GM12878 (cell line): ENCODE results near the gene HTD2. TPM values are rescaled to one million over a fixed set of nuclear protein-coding genes. Genes with fewer than 3 reads are reported as not detected.

ENCODE experiments used
- ATAC-seq: fragments of 200-7000 bp; cut with Tn5 transposase; 3 replicates; pipeline ENCODE4 v1.9.1; 2020; ENCODE audit warnings: mild to moderate bottlenecking, moderate library complexity
- BruUV-seq: library from RNA; stranded (reverse); fragments of 400-500 nt; replicated peaks from 2 replicates; lab custom pipeline; 2021; lab: Mats Ljungman, UMichigan
- CTCF ChIA-PET: fragments of 300-600 bp; sonication (Branson Sonifier 250); formaldehyde crosslinking; extraction: SDS; loops from one replicate; lab custom pipeline; 2021; ENCODE audit warnings: inconsistent platforms; lab: Yijun Ruan, JAX
- POLR2A ChIA-PET: fragments of 350-600 bp; formaldehyde crosslinking; extraction: SDS; loops from one replicate; lab custom pipeline; 2021; ENCODE audit warnings: inconsistent platforms; lab: Charles Lee
- RAD21 ChIA-PET: fragments of 300-600 bp; sonication (Branson Sonifier 250); formaldehyde crosslinking; loops from one replicate; lab custom pipeline; 2023; ENCODE audit warnings: antibody characterized with exemption; ENCODE audit not compliant: unreplicated experiment; lab: Charles Lee
- SMC1A ChIA-PET: fragments of 300-600 bp; sonication (Branson Sonifier 250); formaldehyde crosslinking; loops from one replicate; lab custom pipeline; 2023; ENCODE audit not compliant: unreplicated experiment, uncharacterized antibody; lab: Charles Lee
- DNase-seq: peaks from one replicate; pipeline ENCODE4 v3.0.0-alpha.2; 2011; ENCODE audit warnings: low read depth, low spot score
- FAIRE-seq: peaks from 3 replicates; lab custom pipeline; 2011; peaks lifted over from hg19 to GRCh38; lab: Jason Lieb, UNC
- H2AFZ ChIP-seq: 2 replicates; pipeline ENCODE4 v1.6.0; 2011; ENCODE audit warnings: low read depth, low read length, control low read depth; ENCODE audit not compliant: control insufficient read depth
- H3K27ac ChIP-seq: 2 replicates; pipeline ENCODE4 v1.5.1; 2011; ENCODE audit warnings: control low read depth; ENCODE audit not compliant: control insufficient read depth, insufficient read depth
- H3K27me3 ChIP-seq, 2 experiments: replicated peaks in 1 of 2; 2 replicates each; pipeline versions ENCODE4 v1.6.0 to v1.6.1; 2011; ENCODE audit warnings: low read length in 1 of 2; ENCODE audit not compliant: control insufficient read depth in 2 of 2, insufficient read depth in 2 of 2
- H3K36me3 ChIP-seq, 2 experiments: 2 replicates each; pipeline ENCODE4 v1.5.1; 2011; ENCODE audit warnings: low read length in 1 of 2; ENCODE audit not compliant: control insufficient read depth in 2 of 2, insufficient read depth in 2 of 2
- H3K4me1 ChIP-seq: 2 replicates; pipeline ENCODE4 v1.6.1; 2011; ENCODE audit warnings: mild to moderate bottlenecking, low read length, moderate library complexity, mixed read lengths; ENCODE audit not compliant: control insufficient read depth, insufficient read depth
- H3K4me2 ChIP-seq: 2 replicates; pipeline ENCODE4 v1.6.0; 2011; ENCODE audit warnings: control low read depth; ENCODE audit not compliant: control insufficient read depth, insufficient read depth
- H3K4me3 ChIP-seq: fragments of 200-600 bp; sonication (generic); 2 replicates; pipeline ENCODE4 v1.5.1; 2016
- H3K79me2 ChIP-seq: 2 replicates; pipeline ENCODE4 v1.6.0; 2011; ENCODE audit warnings: low read length; ENCODE audit not compliant: control insufficient read depth, insufficient read depth
- H3K9ac ChIP-seq: 2 replicates; pipeline ENCODE4 v1.8.0; 2011; ENCODE audit warnings: low read length, control low read depth, mixed read lengths; ENCODE audit not compliant: control insufficient read depth, insufficient read depth
- H3K9me3 ChIP-seq: replicated peaks from 3 replicates; pipeline ENCODE4 v1.5.1; 2011; ENCODE audit warnings: mild to moderate bottlenecking, low read length; ENCODE audit not compliant: control insufficient read depth, insufficient read depth
- H4K20me1 ChIP-seq: 2 replicates; pipeline ENCODE4 v1.6.0; 2011; ENCODE audit not compliant: control insufficient read depth, insufficient read depth
- ASH2L ChIP-seq: fragments of 300-600, 200-600 bp; sonication (generic); IDR thresholded peaks from 2 replicates; pipeline ENCODE4 v1.6.1; 2017; ENCODE audit warnings: low read depth, mild to moderate bottlenecking, borderline replicate concordance
- GATAD2B ChIP-seq: fragments of 450-650 bp; conservative IDR thresholded peaks from 2 replicates; pipeline ENCODE4 v1.6.1; 2017; ENCODE audit warnings: low read depth, mild to moderate bottlenecking, moderate library complexity
- HDAC2 ChIP-seq: fragments of 200-600 bp; sonication (generic); IDR thresholded peaks from 2 replicates; pipeline ENCODE4 v1.6.1; 2017
- JUNB ChIP-seq: IDR thresholded peaks from 2 replicates; pipeline ENCODE4 v1.6.1; 2016; ENCODE audit warnings: antibody characterized with exemption, mild to moderate bottlenecking
- JUND ChIP-seq: IDR thresholded peaks from 2 replicates; pipeline ENCODE4 v1.6.1; 2012; ENCODE audit warnings: low read depth, mild to moderate bottlenecking, low read length, improper control_type of control experiment, moderate library complexity
- KDM1A ChIP-seq: fragments of 200-600 bp; sonication (generic); IDR thresholded peaks from 2 replicates; pipeline ENCODE4 v1.6.1; 2016; ENCODE audit warnings: borderline replicate concordance
- MEF2B ChIP-seq: fragments of 450-650 bp; IDR thresholded peaks from 2 replicates; pipeline ENCODE4 v1.6.1; 2018; ENCODE audit warnings: mild to moderate bottlenecking, moderate library complexity; ENCODE audit not compliant: partially characterized antibody, poor library complexity, severe bottlenecking
- RFX5 ChIP-seq: IDR thresholded peaks from 2 replicates; pipeline ENCODE4 v1.6.1; 2011; ENCODE audit warnings: low read depth, low read length, improper control_type of control experiment
- YBX1 ChIP-seq: fragments of 450-650 bp; IDR thresholded peaks from 2 replicates; pipeline ENCODE4 v1.6.1; 2016; ENCODE audit warnings: antibody characterized with exemption
- ZBTB11 ChIP-seq: fragments of 450-650 bp; formaldehyde crosslinking; IDR thresholded peaks from 2 replicates; pipeline ENCODE4 v1.5.0; 2022; ENCODE audit warnings: mild to moderate bottlenecking, missing genetic modification characterization
- ZNF687 ChIP-seq: fragments of 450-650 bp; IDR thresholded peaks from 2 replicates; pipeline ENCODE4 v1.6.1; 2017; ENCODE audit warnings: mild to moderate bottlenecking, moderate library complexity
- WGBS: methylation state at CpG from one replicate; pipeline ENCODE4 v1.1.6; 2016; ENCODE audit warnings: low lambda C conversion rate; ENCODE audit not compliant: insufficient replicate concordance, insufficient coverage; ENCODE audit errors: missing lambda C conversion rate; 5-methylcytosine and 5-hydroxymethylcytosine counted together
- in situ Hi-C: fragments of 300-500 bp; cut with MboI; formaldehyde crosslinking; loops from 9 replicates; pipeline ENCODE4 v1.14.3; 2018; ENCODE audit warnings: mixed read lengths
- intact Hi-C: fragments of 100-400 bp; cut with micrococcal nuclease; formaldehyde crosslinking; loops from one replicate; pipeline ENCODE4 v1.14.2; 2022; ENCODE audit not compliant: unreplicated experiment
- polyA plus RNA-seq, 11 experiments: library from polyadenylated mRNA; depleted of rRNA in 4 of 11; unstranded in 6 of 11; stranded (reverse) in 5 of 11; fragments of >200 nt; fragmentation: Nextera tagmentation in 4 of 11; fragmentation: Illumina TruSeq in 1 of 11; extraction: Ambion mirVana in 4 of 11; extraction: Trizol in 1 of 11; gene quantifications; 1 replicate in 1 of 11; 2 replicates in 10 of 11; pipeline versions ENCODE4 v1.2.1 to v1.2.3, GENCODE V29; 2011 to 2016; ENCODE audit warnings: inconsistent platforms in 2 of 11, missing spikeins in 2 of 11, low read depth in 1 of 11
- total RNA-seq, 4 experiments: library from RNA; depleted of rRNA in 3 of 4; stranded (reverse); fragments of >200 nt in 3 of 4; fragmentation: Illumina TruSeq in 1 of 4; extraction: Trizol in 1 of 4; gene quantifications; 2 replicates each; pipeline versions ENCODE4 v1.2.1 to v1.2.3, GENCODE V29; 2013 to 2021

Gene HTD2
- total and polyA plus RNA-seq, 10 of the 15 experiments (the other 5 are each of a cell fraction or from before 2014, with no cell fraction given): 5.9 to 24.7 (median 9.5) TPM

- TF ChIP-seq ZNF687: no peak
- TF ChIP-seq RFX5: no peak
- no peak for TF ChIP-seq GATAD2B
- TF ChIP-seq ASH2L: no peak
- no peak for TF ChIP-seq JUNB
- TF ChIP-seq MEF2B: no peak
- TF ChIP-seq HDAC2: no peak
- TF ChIP-seq YBX1: no peak
These were observed 51.1 kb downstream of the HTD2 start (continued) for GRCh38 chr3:58357402-58357801.

- no peak overlapping the region for H2AFZ ChIP-seq
- H3K9me3 ChIP-seq: no peaks in the 10 kb centered on the region
- in situ Hi-C loops: no loop called here
- H3K4me3 ChIP-seq: no peak overlapping the region
- FAIRE-seq: no peak
- RAD21 ChIA-PET: interaction anchor here (2.9 kb wide), 1 partner anchor 22 kb away, joined by 30 read pairs; no protein-coding TSS in a partner anchor
- H4K20me1 ChIP-seq: no peaks in the 10 kb centered on the region
- POLR2A ChIA-PET: interaction anchor here (1.1 to 12.7 kb wide), 3 partner anchors 11 to 31 kb away, joined by 3 to 221 read pairs (median 14); partner anchors contain the start of gene PXK
- WGBS: 83% methylated on average over 3 of the region's 3 CpGs
- no peak overlapping the region for H3K9ac ChIP-seq
- H3K27me3 ChIP-seq: no peaks in the 10 kb centered on the region
- H3K36me3 ChIP-seq: no peaks in the 10 kb centered on the region
- intact Hi-C loops: no loop called here
- TF ChIP-seq ZBTB11 (CRISPR knock-in tag) (no peak), KDM1A (no peak), JUND (no peak)
- peaks cover 5% of the 10 kb centered on the region for H3K79me2 ChIP-seq
- DNase-seq: no peak
- H3K4me1 ChIP-seq: peaks cover 32% of the 10 kb centered on the region
- SMC1A ChIA-PET: interaction anchor here (2.7 to 15.0 kb wide), 2 partner anchors 22 to 36 kb away, joined by 6 to 324 read pairs; partner anchors contain the start of gene PXK
- CTCF ChIA-PET: interaction anchor here (1.0 to 12.5 kb wide), 2 partner anchors 21 to 28 kb away, joined by 3 to 204 read pairs; partner anchors contain the start of gene PXK
- ATAC-seq: no peak
- BruUV-seq: no TSS peak
- H3K27ac ChIP-seq: no peak overlapping the region
- H3K4me2 ChIP-seq: no peak overlapping the region
These were observed 51.8 kb downstream of the HTD2 start for GRCh38 chr3:58358092-58358491.
